ENCODE measurements around the gene URB2. TPM values are rescaled to one million over a fixed set of nuclear protein-coding genes. Genes with fewer than 3 reads are reported as not detected.

The URB2 gene
- total RNA-seq, 1 experiment from 2014 or later = 25.2 TPM

- intact Hi-C loops (cut with micrococcal nuclease; ENCODE audit: unreplicated experiment) = no loop called here
- no TSS peak for BruUV-seq (replicated peaks)
- Mint-ChIP-seq H3K4me3 (ENCODE audit: low read depth, unreplicated experiment) (no peak overlapping the region), H3K36me3 (ENCODE audit: insufficient read depth, unreplicated experiment) (peaks cover 20% of the 10 kb centered on the region), H3K4me1 (ENCODE audit: low read depth, unreplicated experiment) (no peaks in the 10 kb centered on the region), H3K9me3 (ENCODE audit: low read depth, unreplicated experiment) (no peaks in the 10 kb centered on the region), H3K27me3 (ENCODE audit: unreplicated experiment) (no peaks in the 10 kb centered on the region), H3K27ac (ENCODE audit: unreplicated experiment) (no peak overlapping the region)
- CTCF ChIA-PET = no interaction called here
- no peak for TF ChIP-seq CTCF (IDR thresholded peaks at IDR 0.05; ENCODE audit: unreplicated experiment)
- no peak for DNase-seq
Measured at GRCh38 chr1:229603371-229604005, 22.6 kb upstream of the URB2 start.

- no peak for TF ChIP-seq CTCF (IDR thresholded peaks at IDR 0.05; ENCODE audit: unreplicated experiment)
- Mint-ChIP-seq H3K9me3 (ENCODE audit: low read depth, unreplicated experiment) (no peaks in the 10 kb centered on the region), H3K27ac (ENCODE audit: unreplicated experiment) (no peak overlapping the region), H3K27me3 (ENCODE audit: unreplicated experiment) (no peaks in the 10 kb centered on the region), H3K4me3 (ENCODE audit: low read depth, unreplicated experiment) (no peak overlapping the region), H3K36me3 (ENCODE audit: insufficient read depth, unreplicated experiment) (peaks cover 18% of the 10 kb centered on the region), H3K4me1 (ENCODE audit: low read depth, unreplicated experiment) (no peaks in the 10 kb centered on the region)
- no TSS peak for BruUV-seq (replicated peaks)
- no peak for DNase-seq
- CTCF ChIA-PET = no interaction called here
- intact Hi-C loops (cut with micrococcal nuclease; ENCODE audit: unreplicated experiment) = no loop called here
Measured at GRCh38 chr1:229607370-229607769, 18.7 kb upstream of the URB2 start.

- CTCF ChIA-PET = no interaction called here
- BruUV-seq (replicated peaks) = no TSS peak
- Mint-ChIP-seq H3K4me3 (ENCODE audit: low read depth, unreplicated experiment) (no peak overlapping the region), H3K9me3 (ENCODE audit: low read depth, unreplicated experiment) (no peaks in the 10 kb centered on the region), H3K4me1 (ENCODE audit: low read depth, unreplicated experiment) (no peaks in the 10 kb centered on the region), H3K27ac (ENCODE audit: unreplicated experiment) (no peak overlapping the region), H3K27me3 (ENCODE audit: unreplicated experiment) (no peaks in the 10 kb centered on the region), H3K36me3 (ENCODE audit: insufficient read depth, unreplicated experiment) (peaks cover 22% of the 10 kb centered on the region)
- no peak for DNase-seq
- intact Hi-C loops (cut with micrococcal nuclease; ENCODE audit: unreplicated experiment) = no loop called here
- TF ChIP-seq CTCF (IDR thresholded peaks at IDR 0.05; ENCODE audit: unreplicated experiment) = no peak
Measured at GRCh38 chr1:229608590-229608989, 17.5 kb upstream of the URB2 start.

GRCh38 chr1:229613938-229614337, 12.1 kb upstream of the URB2 start:
- no TSS peak for BruUV-seq (replicated peaks)
- H3K4me3 Mint-ChIP-seq (ENCODE audit: low read depth, unreplicated experiment) = no peak overlapping the region
- no peak for TF ChIP-seq CTCF (IDR thresholded peaks at IDR 0.05; ENCODE audit: unreplicated experiment)
- H3K36me3 Mint-ChIP-seq (ENCODE audit: insufficient read depth, unreplicated experiment) = peaks cover 17% of the 10 kb centered on the region
- H3K27ac Mint-ChIP-seq (ENCODE audit: unreplicated experiment) = no peak overlapping the region
- CTCF ChIA-PET = no interaction called here
- no peak for DNase-seq
- H3K9me3 Mint-ChIP-seq (ENCODE audit: low read depth, unreplicated experiment) = no peaks in the 10 kb centered on the region
- H3K27me3 Mint-ChIP-seq (ENCODE audit: unreplicated experiment) = no peaks in the 10 kb centered on the region
- intact Hi-C loops (cut with micrococcal nuclease; ENCODE audit: unreplicated experiment) = no loop called here
- H3K4me1 Mint-ChIP-seq (ENCODE audit: low read depth, unreplicated experiment) = peaks cover 11% of the 10 kb centered on the region
